Suprapubic skin (tissue), 4 donors: Measurements from ENCODE around the gene CEND1. TPM values are rescaled to one million over a fixed set of nuclear protein-coding genes. Genes with fewer than 3 reads are reported as not detected.
A peak's percentile ranks its signal among the peaks of the same experiment; 100 is the strongest.
"Not testable (repeated sequence)": the region's sequence is repeated elsewhere in the genome, so short reads cannot be mapped to it uniquely, and the experiment has no call there.

ENCODE experiments used
- DNase-seq, 2 donors: peaks; one replicate each; pipeline ENCODE4 v3.0.0-alpha.2; 2019; ENCODE audit warnings: low spot score in 2 of 2
- H3K27ac ChIP-seq: fragments of 200-600 bp; sonication (generic); one replicate; pipeline ENCODE4 v1.5.1; 2019
- H3K27me3 ChIP-seq: fragments of 200-600 bp; sonication (generic); one replicate; pipeline ENCODE4 v1.5.1; 2019
- H3K36me3 ChIP-seq: fragments of 200-600 bp; sonication (generic); one replicate; pipeline ENCODE4 v1.5.1; 2019
- H3K4me1 ChIP-seq: fragments of 200-600 bp; sonication (generic); one replicate; pipeline ENCODE4 v1.5.1; 2019
- H3K4me3 ChIP-seq: fragments of 200-600 bp; sonication (generic); one replicate; pipeline ENCODE4 v1.5.1; 2019; ENCODE audit warnings: mild to moderate bottlenecking
- H3K9me3 ChIP-seq: fragments of 200-600 bp; sonication (generic); one replicate; pipeline ENCODE4 v1.5.1; 2019
- CTCF ChIP-seq, 2 donors: fragments of 200-600 bp in 1 of 2; fragments of 450-650 bp in 1 of 2; sonication (generic) in 1 of 2; IDR thresholded peaks; one replicate each; pipeline ENCODE4 v1.5.1; 2016 to 2019; ENCODE audit warnings: antibody characterized with exemption in 2 of 2, mild to moderate bottlenecking in 1 of 2, moderate library complexity in 1 of 2
- EP300 ChIP-seq: sonication (generic); formaldehyde crosslinking; IDR thresholded peaks from one replicate; pipeline ENCODE4 v1.6.1; 2017; ENCODE audit warnings: antibody characterized with exemption
- POLR2A ChIP-seq, 2 donors: fragments of 450-650 bp; IDR thresholded peaks; one replicate each; pipeline ENCODE4 v1.6.1; 2017; ENCODE audit warnings: antibody characterized with exemption in 2 of 2, mild to moderate bottlenecking in 2 of 2, moderate library complexity in 2 of 2
- POLR2AphosphoS5 ChIP-seq, 3 donors: sonication (generic); formaldehyde crosslinking; IDR thresholded peaks; one replicate each; pipeline ENCODE4 v1.6.1; 2017; ENCODE audit warnings: antibody characterized with exemption in 3 of 3
- WGBS: methylation state at CpG from one replicate; pipeline ENCODE4 v1.1.5; 2018; 5-methylcytosine and 5-hydroxymethylcytosine counted together
- total RNA-seq, 4 donors: library from RNA; depleted of rRNA; stranded (reverse); fragments of >200 nt; gene quantifications; one replicate each; pipeline ENCODE4 v1.1.0, GENCODE V29; 2016

CEND1 gene
- total RNA-seq, 4 donors from 2014 or later: not detected

DNA sequence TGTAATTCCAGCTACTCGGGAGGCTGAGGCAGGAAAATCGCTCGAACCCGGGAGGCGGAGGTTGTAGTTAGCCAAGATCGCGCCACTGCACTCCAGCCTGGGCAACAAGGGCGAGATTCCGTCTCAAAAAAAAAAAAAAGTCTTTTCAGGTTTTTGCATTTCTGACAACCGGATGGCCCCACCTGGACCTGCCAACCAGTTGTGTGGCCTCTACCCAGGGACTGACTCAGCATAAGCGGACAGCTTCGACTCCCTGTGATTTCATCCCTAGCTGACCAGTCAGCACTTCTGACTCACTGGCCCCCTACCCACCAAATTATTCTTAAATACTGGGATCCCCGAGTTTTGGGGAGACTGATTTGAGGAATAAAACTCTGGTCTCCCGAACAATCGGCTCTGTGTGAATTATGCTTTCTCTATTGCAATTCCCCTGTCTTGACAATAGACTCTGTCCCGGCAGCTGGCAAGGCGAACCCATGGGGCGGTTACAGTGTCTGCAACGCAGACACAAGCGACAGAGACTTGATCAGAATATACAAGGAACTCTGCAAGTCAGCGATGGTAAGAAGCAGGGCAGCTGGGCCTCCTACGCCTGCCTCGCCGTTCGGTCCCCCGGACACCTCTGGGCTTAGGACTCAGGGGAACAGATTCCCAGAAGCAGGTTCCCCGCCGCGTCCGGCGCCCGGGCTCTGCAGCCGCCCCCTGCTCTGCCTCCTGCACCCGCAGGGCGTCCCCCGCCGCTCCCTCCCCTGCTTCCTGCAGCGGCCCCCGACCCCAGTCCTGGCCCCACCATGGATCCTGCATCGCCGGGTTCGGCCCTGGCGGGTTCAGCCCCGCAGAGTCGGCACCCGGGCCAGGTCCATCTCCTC, 43.4 kb downstream of the CEND1 start:
- peak overlapping the region; percentile 88 for H3K27ac ChIP-seq
- peaks cover 33% of the 10 kb centered on the region for H3K4me1 ChIP-seq
- TF ChIP-seq POLR2A (IDR thresholded peaks at IDR 0.05) (no peak), CTCF (IDR thresholded peaks at IDR 0.05) (no peak), POLR2AphosphoS5 (IDR thresholded peaks at IDR 0.05) (no peak), EP300 (no peak)
- 32% methylated on average over 37 of the region's 46 CpGs for WGBS
- no peak for DNase-seq
- no peaks in the 10 kb centered on the region for H3K9me3 ChIP-seq
- peak overlapping the region; percentile 100 for H3K4me3 ChIP-seq
- no peaks in the 10 kb centered on the region for H3K36me3 ChIP-seq
- H3K27me3 ChIP-seq: no peaks in the 10 kb centered on the region

DNA sequence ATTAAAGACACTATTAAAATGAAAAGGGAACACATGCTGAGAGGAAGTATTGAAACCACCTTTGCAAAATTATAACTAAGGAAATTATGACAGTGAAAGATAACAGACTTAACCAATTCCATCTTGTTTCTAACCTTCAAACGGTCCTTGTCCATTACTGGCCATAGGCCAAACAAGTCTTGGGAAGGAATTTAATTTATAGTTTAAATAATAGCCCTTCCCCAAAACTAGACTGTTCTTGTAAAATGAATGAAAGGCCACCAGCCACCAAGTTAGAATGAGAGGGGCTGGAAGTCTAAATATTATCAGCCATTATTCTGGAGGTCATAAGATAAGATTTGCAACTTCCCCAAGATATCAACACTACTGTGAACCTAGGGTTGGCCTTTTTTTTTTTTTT, 44.5 kb downstream of the CEND1 start:
- no peak overlapping the region for H3K27ac ChIP-seq
- no peak for DNase-seq
- H3K36me3 ChIP-seq: no peaks in the 10 kb centered on the region
- H3K4me1 ChIP-seq: peaks cover 33% of the 10 kb centered on the region
- no peaks in the 10 kb centered on the region for H3K27me3 ChIP-seq
- 29% methylated on average over 1 of the region's 1 CpG for WGBS
- no peak overlapping the region for H3K4me3 ChIP-seq
- TF ChIP-seq POLR2AphosphoS5 (IDR thresholded peaks at IDR 0.05) (no peak), POLR2A (IDR thresholded peaks at IDR 0.05) (no peak), EP300 (no peak), CTCF (IDR thresholded peaks at IDR 0.05) (no peak)
- no peaks in the 10 kb centered on the region for H3K9me3 ChIP-seq

- H3K27ac ChIP-seq: no peak overlapping the region
- 95% methylated on average over 4 of the region's 4 CpGs for WGBS
These were observed 47.2 kb downstream of the CEND1 start for GRCh38 chr11:742571-743201.

DNA sequence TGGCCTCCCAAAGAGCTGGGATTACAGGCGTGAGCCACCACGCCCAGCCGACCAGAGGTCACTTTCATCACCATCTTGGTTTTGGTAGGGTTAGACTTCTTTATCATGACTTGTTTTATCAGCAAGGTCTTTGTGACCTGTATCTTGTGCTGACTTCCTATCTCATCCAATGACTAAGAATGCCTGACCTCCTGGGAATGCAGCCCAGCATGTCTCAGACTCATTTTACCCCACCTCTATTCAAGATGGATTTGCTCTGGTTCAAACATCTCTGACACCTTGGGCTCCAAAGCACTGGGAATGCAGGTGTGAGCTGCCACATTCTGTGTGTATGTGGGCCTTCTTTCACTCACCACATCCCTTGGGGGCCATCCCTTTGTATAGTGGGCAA, 47.7 kb downstream of the CEND1 start:
- no peak for DNase-seq
- 91% methylated on average over 3 of the region's 3 CpGs for whole genome bisulfite sequencing
- Histone ChIP-seq H3K27ac (no peak overlapping the region), H3K9me3 (no peaks in the 10 kb centered on the region), H3K27me3 (no peaks in the 10 kb centered on the region), H3K4me3 (no peak overlapping the region), H3K4me1 (peaks cover 22% of the 10 kb centered on the region), H3K36me3 (no peaks in the 10 kb centered on the region)
- TF ChIP-seq EP300 (no peak), CTCF (IDR thresholded peaks at IDR 0.05) (no peak), POLR2AphosphoS5 (IDR thresholded peaks at IDR 0.05) (no peak), POLR2A (IDR thresholded peaks at IDR 0.05) (no peak)

More at GRCh38 chr11:742571-743201, 47.2 kb downstream of the CEND1 start:
- no peak for DNase-seq
- H3K36me3 ChIP-seq: no peaks in the 10 kb centered on the region
- H3K27me3 ChIP-seq: no peaks in the 10 kb centered on the region
- peaks cover 17% of the 10 kb centered on the region for H3K4me1 ChIP-seq
- H3K9me3 ChIP-seq: no peaks in the 10 kb centered on the region
- H3K4me3 ChIP-seq: no peak overlapping the region
- no peak for TF ChIP-seq POLR2AphosphoS5 (IDR thresholded peaks at IDR 0.05)
- no peak for TF ChIP-seq EP300
- no peak for TF ChIP-seq POLR2A (IDR thresholded peaks at IDR 0.05)
- TF ChIP-seq CTCF (IDR thresholded peaks at IDR 0.05): no peak

GRCh38 chr11:737899-738298, 52.0 kb downstream of the CEND1 start:
- not testable (repeated sequence) for H3K4me3 ChIP-seq, H3K27me3 ChIP-seq, H3K27ac ChIP-seq, DNase-seq, H3K9me3 ChIP-seq, H3K36me3 ChIP-seq
- WGBS: 36% methylated on average over 10 of the region's 10 CpGs
- peaks cover 13% of the 10 kb centered on the region for H3K4me1 ChIP-seq
